K562 (cell line): ENCODE data around the gene PIGT. TPM values are rescaled to one million over a fixed set of nuclear protein-coding genes. Genes with fewer than 3 reads are reported as not detected.
A peak's percentile ranks its signal among the peaks of the same experiment; 100 is the strongest.

ENCODE experiments used
- ADNP ChIP-seq: fragments of 200-800 bp; sonication (Bioruptor generic); IDR thresholded peaks from 2 replicates; pipeline ENCODE4 v1.6.1; 2016; ENCODE audit warnings: missing genetic modification characterization, missing compliant biosample characterization
- BCOR ChIP-seq: fragments of 450-650 bp; IDR thresholded peaks from 2 replicates; pipeline ENCODE4 v1.6.1; 2016
- EHMT2 ChIP-seq: fragments of 450-650 bp; IDR thresholded peaks from 2 replicates; pipeline ENCODE4 v1.6.1; 2018; ENCODE audit warnings: antibody characterized with exemption
- ERF ChIP-seq: fragments of 450-650 bp; formaldehyde crosslinking; IDR thresholded peaks from 2 replicates; pipeline ENCODE4 v1.4.0; 2020; ENCODE audit warnings: mild to moderate bottlenecking, mixed read lengths
- FOXA1 ChIP-seq: fragments of 450-650 bp; IDR thresholded peaks from 2 replicates; pipeline ENCODE4 v1.6.1; 2016; ENCODE audit warnings: mild to moderate bottlenecking, borderline replicate concordance
- HDAC3 ChIP-seq: fragments of 450-650 bp; IDR thresholded peaks from 2 replicates; pipeline ENCODE4 v1.6.1; 2018; ENCODE audit warnings: borderline replicate concordance, mild to moderate bottlenecking, moderate library complexity; ENCODE audit not compliant: partially characterized antibody
- HIVEP1 ChIP-seq: fragments of 250-450 bp; sonication (Bioruptor Pico); IDR thresholded peaks from 2 replicates; pipeline ENCODE4 v1.4.0; 2020; ENCODE audit warnings: mild to moderate bottlenecking
- IFI16 ChIP-seq: fragments of 250-450 bp; sonication (Bioruptor Pico); IDR thresholded peaks from 2 replicates; pipeline ENCODE4 v2.1.2; 2022; ENCODE audit warnings: mild to moderate bottlenecking, inconsistent platforms
- KDM1A ChIP-seq, 2 experiments: fragments of 450-650 bp; IDR thresholded peaks; 2 replicates each; pipeline ENCODE4 v1.6.1; 2016; ENCODE audit warnings: mild to moderate bottlenecking in 2 of 2
- L3MBTL2 ChIP-seq: fragments of 450-650 bp; IDR thresholded peaks from 2 replicates; pipeline ENCODE4 v1.6.1; 2016; ENCODE audit warnings: mild to moderate bottlenecking, moderate library complexity
- LARP7 ChIP-seq: fragments of 450-650 bp; IDR thresholded peaks from 2 replicates; pipeline ENCODE4 v1.6.1; 2016
- MTA1 ChIP-seq: fragments of 450-650 bp; IDR thresholded peaks from 2 replicates; pipeline ENCODE4 v1.6.1; 2017; ENCODE audit warnings: borderline replicate concordance
- MYNN ChIP-seq, 2 experiments: sonication (generic); formaldehyde crosslinking in 1 of 2; IDR thresholded peaks; 2 replicates each; pipeline versions ENCODE4 v1.5.0 to v1.6.1; 2016 to 2020; ENCODE audit warnings: antibody characterized with exemption in 1 of 2, missing genetic modification reagents in 1 of 2
- PML ChIP-seq: IDR thresholded peaks from 2 replicates; pipeline ENCODE4 v1.6.1; 2012; ENCODE audit warnings: low read length, inconsistent platforms
- POLR2AphosphoS2 ChIP-seq: IDR thresholded peaks from 2 replicates; pipeline ENCODE4 v1.6.1; 2012; ENCODE audit warnings: low read length, improper control_type of control experiment
- POLR2B ChIP-seq: fragments of 450-650 bp; IDR thresholded peaks from 2 replicates; pipeline ENCODE4 v1.6.1; 2018; ENCODE audit warnings: low read depth; ENCODE audit not compliant: partially characterized antibody
- POLR3A ChIP-seq: IDR thresholded peaks from 2 replicates; pipeline ENCODE4 v1.6.1; 2011; ENCODE audit warnings: borderline replicate concordance, mild to moderate bottlenecking, moderate library complexity; ENCODE audit not compliant: insufficient read length, insufficient read depth; ENCODE audit errors: extremely low read depth
- RBM14 ChIP-seq: fragments of 200-400 bp; formaldehyde crosslinking; IDR thresholded peaks from 2 replicates; pipeline ENCODE4 v1.6.1; 2018; ENCODE audit warnings: low read depth, mild to moderate bottlenecking, low read length, moderate library complexity, borderline replicate concordance; ENCODE audit not compliant: insufficient read depth
- SAFB ChIP-seq: fragments of 200-400 bp; formaldehyde crosslinking; IDR thresholded peaks from 2 replicates; pipeline ENCODE4 v1.6.1; 2017; ENCODE audit warnings: low read depth, low read length, borderline replicate concordance
- TBL1XR1 ChIP-seq, 2 experiments: IDR thresholded peaks; 2 replicates each; pipeline ENCODE4 v1.6.1; 2012; ENCODE audit warnings: improper control_type of control experiment in 2 of 2, low read length in 2 of 2, mild to moderate bottlenecking in 1 of 2
- ZFP36 ChIP-seq: fragments of 150-350 bp; IDR thresholded peaks from 2 replicates; pipeline ENCODE4 v1.6.1; 2018; ENCODE audit warnings: low read length, low read depth; ENCODE audit not compliant: partially characterized antibody
- ZNF212 ChIP-seq: fragments of 450-650 bp; formaldehyde crosslinking; IDR thresholded peaks from 2 replicates; pipeline ENCODE4 v1.4.0; 2020; ENCODE audit warnings: mild to moderate bottlenecking
- ZNF551 ChIP-seq: fragments of 250-450 bp; sonication (Bioruptor Pico); IDR thresholded peaks from 2 replicates; pipeline ENCODE4 v1.5.0; 2021; ENCODE audit warnings: mild to moderate bottlenecking, moderate library complexity
- ZNF583 ChIP-seq: fragments of 250-450 bp; sonication (Bioruptor Pico); IDR thresholded peaks from 2 replicates; pipeline ENCODE4 v1.4.0; 2020
- ZNF644 ChIP-seq: fragments of 200-800 bp; sonication (Bioruptor generic); IDR thresholded peaks from 2 replicates; pipeline ENCODE4 v1.6.1; 2016; ENCODE audit warnings: low read depth, missing genetic modification characterization, missing compliant biosample characterization
- ZNF780A ChIP-seq: fragments of 250-450 bp; sonication (Bioruptor Pico); IDR thresholded peaks from 2 replicates; pipeline ENCODE4 v1.5.0; 2021; ENCODE audit warnings: mild to moderate bottlenecking
- polyA plus RNA-seq, 8 experiments: library from polyadenylated mRNA; depleted of rRNA in 4 of 8; stranded (reverse) in 5 of 8; unstranded in 3 of 8; fragments of >200 nt; fragmentation: Nextera tagmentation in 2 of 8; fragmentation: Illumina TruSeq in 1 of 8; extraction: Ambion mirVana in 2 of 8; extraction: Trizol in 1 of 8; gene quantifications; 2 replicates each; pipeline versions ENCODE4 v1.2.1 to v1.2.3, GENCODE V29; 2011 to 2014; ENCODE audit warnings: inconsistent platforms in 1 of 8, missing spikeins in 1 of 8
- total RNA-seq, 7 experiments: library from RNA; depleted of rRNA in 6 of 7; stranded (reverse); fragments of >200 nt in 6 of 7; fragmentation: Illumina TruSeq in 2 of 7; extraction: Trizol in 2 of 7; gene quantifications; 2 replicates each; pipeline versions ENCODE4 v1.2.1 to v1.2.3, GENCODE V29; 2011 to 2021; ENCODE audit warnings: low replicate concordance in 1 of 7
- TF ChIP-seq, protein P1 (sequence below): IDR thresholded peaks from 2 replicates; pipeline ENCODE4 v1.6.1; 2016; ENCODE audit warnings: missing genetic modification characterization, missing compliant biosample characterization
- TF ChIP-seq, protein P2 (sequence below): fragments of 450-650 bp; formaldehyde crosslinking; IDR thresholded peaks from 2 replicates; pipeline ENCODE4 v1.4.0; 2020; ENCODE audit warnings: mild to moderate bottlenecking, moderate library complexity
- TF ChIP-seq, protein P3 (sequence below), 2 experiments: fragments of 250-450 bp in 1 of 2; fragments of 450-650 bp in 1 of 2; sonication (Bioruptor Pico) in 1 of 2; IDR thresholded peaks; 2 replicates each; pipeline versions ENCODE4 v1.6.1 to v1.8.0; 2016 to 2021; ENCODE audit warnings: mild to moderate bottlenecking in 2 of 2, moderate library complexity in 2 of 2, missing compliant biosample characterization in 1 of 2, missing genetic modification characterization in 1 of 2

Gene PIGT
- total and polyA plus RNA-seq, 9 of the 15 experiments (the other 6 are each of a cell fraction or from before 2014, with no cell fraction given): 14.6 to 108 (median 46.9) TPM

DNA sequence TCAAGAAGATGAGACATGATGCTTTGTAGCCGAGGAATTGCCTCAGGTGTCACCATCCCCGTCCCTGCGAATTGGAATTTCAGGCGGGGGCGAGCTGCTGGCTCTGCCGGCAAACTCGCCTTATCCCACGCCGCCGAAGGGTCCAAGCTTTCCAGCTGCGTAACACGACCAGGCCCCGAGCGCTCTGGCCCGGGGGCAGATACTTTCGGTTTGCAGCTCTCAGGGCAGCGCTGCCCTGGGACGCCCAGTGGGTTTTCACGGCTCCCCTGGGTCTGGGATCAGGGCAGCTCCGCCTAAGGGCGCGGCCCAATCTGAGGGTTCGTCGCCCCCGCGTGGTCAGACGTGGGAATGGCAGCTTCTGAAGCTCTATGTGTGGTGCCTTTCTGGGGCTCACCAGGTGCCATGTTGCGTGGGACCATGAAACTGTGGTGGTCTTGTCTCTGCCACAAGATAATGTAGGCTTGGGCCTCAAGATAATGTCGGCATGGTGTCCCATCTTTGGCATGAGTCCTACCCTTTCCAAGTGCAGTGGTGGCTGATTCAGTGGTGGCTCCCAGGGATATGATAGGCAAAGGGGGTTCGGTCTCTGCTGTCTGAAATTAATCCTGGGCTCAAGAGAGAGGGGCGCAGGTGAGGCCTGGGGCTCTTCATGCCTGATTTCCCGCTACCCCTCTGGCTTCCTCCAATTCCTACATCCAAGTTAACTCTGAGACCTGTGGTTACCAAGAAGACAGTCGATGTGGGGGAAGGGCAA is 21.0 kb downstream of the PIGT start (continued):
- no peak for TF ChIP-seq ERF
- TF ChIP-seq POLR3A: no peak
- no peak for TF ChIP-seq ZNF551
- no peak for TF ChIP-seq KDM1A (IDR thresholded peaks at IDR 0.05)
- TF ChIP-seq LARP7: no peak
- no peak for TF ChIP-seq RBM14
- peak; percentile 42; the same call in 1 of the 2 replicates for TF ChIP-seq L3MBTL2
- no peak for TF ChIP-seq FOXA1
- no peak for TF ChIP-seq SAFB
- no peak for TF ChIP-seq PML
- no peak for TF ChIP-seq ZNF644 (tag)
- TF ChIP-seq HDAC3: no peak
- TF ChIP-seq ZFP36: no peak
- no peak for TF ChIP-seq ZNF780A (CRISPR knock-in tag)
- no peak for TF ChIP-seq HIVEP1 (CRISPR knock-in tag)
- TF ChIP-seq BCOR: no peak
- TF ChIP-seq, protein P1, sequence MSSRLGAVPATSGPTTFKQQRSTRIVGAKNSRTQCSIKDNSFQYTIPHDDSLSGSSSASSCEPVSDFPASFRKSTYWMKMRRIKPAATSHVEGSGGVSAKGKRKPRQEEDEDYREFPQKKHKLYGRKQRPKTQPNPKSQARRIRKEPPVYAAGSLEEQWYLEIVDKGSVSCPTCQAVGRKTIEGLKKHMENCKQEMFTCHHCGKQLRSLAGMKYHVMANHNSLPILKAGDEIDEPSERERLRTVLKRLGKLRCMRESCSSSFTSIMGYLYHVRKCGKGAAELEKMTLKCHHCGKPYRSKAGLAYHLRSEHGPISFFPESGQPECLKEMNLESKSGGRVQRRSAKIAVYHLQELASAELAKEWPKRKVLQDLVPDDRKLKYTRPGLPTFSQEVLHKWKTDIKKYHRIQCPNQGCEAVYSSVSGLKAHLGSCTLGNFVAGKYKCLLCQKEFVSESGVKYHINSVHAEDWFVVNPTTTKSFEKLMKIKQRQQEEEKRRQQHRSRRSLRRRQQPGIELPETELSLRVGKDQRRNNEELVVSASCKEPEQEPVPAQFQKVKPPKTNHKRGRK: no peak
- no peak for TF ChIP-seq ZNF583 (CRISPR knock-in tag)
- TF ChIP-seq POLR2B: no peak
- TF ChIP-seq ZNF212 (CRISPR knock-in tag): no peak
- no peak for TF ChIP-seq MTA1
- TF ChIP-seq, protein P2, sequence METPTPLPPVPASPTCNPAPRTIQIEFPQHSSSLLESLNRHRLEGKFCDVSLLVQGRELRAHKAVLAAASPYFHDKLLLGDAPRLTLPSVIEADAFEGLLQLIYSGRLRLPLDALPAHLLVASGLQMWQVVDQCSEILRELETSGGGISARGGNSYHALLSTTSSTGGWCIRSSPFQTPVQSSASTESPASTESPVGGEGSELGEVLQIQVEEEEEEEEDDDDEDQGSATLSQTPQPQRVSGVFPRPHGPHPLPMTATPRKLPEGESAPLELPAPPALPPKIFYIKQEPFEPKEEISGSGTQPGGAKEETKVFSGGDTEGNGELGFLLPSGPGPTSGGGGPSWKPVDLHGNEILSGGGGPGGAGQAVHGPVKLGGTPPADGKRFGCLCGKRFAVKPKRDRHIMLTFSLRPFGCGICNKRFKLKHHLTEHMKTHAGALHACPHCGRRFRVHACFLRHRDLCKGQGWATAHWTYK (CRISPR knock-in tag): no peak
- TF ChIP-seq, protein P3, sequence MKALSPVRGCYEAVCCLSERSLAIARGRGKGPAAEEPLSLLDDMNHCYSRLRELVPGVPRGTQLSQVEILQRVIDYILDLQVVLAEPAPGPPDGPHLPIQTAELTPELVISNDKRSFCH (CRISPR knock-in tag; IDR thresholded peaks at IDR 0.05): no peak
- TF ChIP-seq, protein P3 (tag; IDR thresholded peaks at IDR 0.05): no peak
- no peak for TF ChIP-seq POLR2AphosphoS2
- TF ChIP-seq TBL1XR1 (IDR thresholded peaks at IDR 0.05; ENCODE audit: low read length in 2 of 2): no peak
- no peak for TF ChIP-seq IFI16
- TF ChIP-seq ADNP (tag): no peak
- TF ChIP-seq EHMT2: no peak
- TF ChIP-seq MYNN (IDR thresholded peaks at IDR 0.05): 0 out of 2 replicates have a peak, but pooled peaks have one; percentile 36
- no peak for TF ChIP-seq MYNN (CRISPR knock-in tag; IDR thresholded peaks at IDR 0.05)
